HepG2 (cell line): ENCODE data around the gene GYG1. TPM values are rescaled to one million over a fixed set of nuclear protein-coding genes. Genes with fewer than 3 reads are reported as not detected.

Experiments used
- ATAC-seq: fragments of 200-7000 bp; cut with Tn5 transposase; 3 replicates; pipeline ENCODE4 v1.9.1; 2020; ENCODE audit warnings: mild to moderate bottlenecking, moderate library complexity
- BruUV-seq: library from RNA; stranded (reverse); fragments of 400-500 nt; replicated peaks from 2 replicates; lab custom pipeline; 2021; lab: Mats Ljungman, UMichigan
- CTCF ChIA-PET: fragments of 300-600 bp; formaldehyde crosslinking; extraction: SDS; loops from one replicate; lab custom pipeline; 2021; ENCODE audit warnings: low total read pairs, inconsistent platforms, low intra/inter-chr PET ratio; lab: Yijun Ruan, JAX
- POLR2A ChIA-PET: fragments of 350-600 bp; sonication (Branson Sonifier 250); formaldehyde crosslinking; loops from one replicate; lab custom pipeline; 2020; ENCODE audit warnings: antibody characterized with exemption, inconsistent platforms; lab: Yijun Ruan, JAX
- DNase-seq: peaks from one replicate; pipeline ENCODE4 v3.0.0-alpha.2; 2015; ENCODE audit warnings: low spot score
- FAIRE-seq: peaks from 3 replicates; lab custom pipeline; 2011; peaks lifted over from hg19 to GRCh38; lab: Jason Lieb, UNC
- H2AFZ ChIP-seq: one replicate; pipeline ENCODE4 v1.6.1; 2011; ENCODE audit warnings: low read length, inconsistent platforms
- H3K27ac ChIP-seq: fragments of 300-600 bp; 3 replicates; pipeline ENCODE4 v1.8.0; 2011; ENCODE audit warnings: mixed run types, mild to moderate bottlenecking, mixed read lengths, low read length, inconsistent platforms; ENCODE audit not compliant: insufficient read depth; ENCODE audit errors: extremely low read length
- H3K27me3 ChIP-seq, 2 experiments: fragments of 200-600 bp in 1 of 2; 2 replicates in 1 of 2; 3 replicates in 1 of 2; pipeline versions ENCODE4 v1.6.0 to v1.8.0; 2011; ENCODE audit warnings: low read length in 2 of 2, mild to moderate bottlenecking in 2 of 2, moderate library complexity in 2 of 2, inconsistent platforms in 1 of 2; ENCODE audit not compliant: insufficient read depth in 2 of 2, control insufficient read depth in 1 of 2
- H3K36me3 ChIP-seq, 2 experiments: fragments of 200-600 bp in 1 of 2; replicated peaks in 1 of 2; 2 replicates in 1 of 2; 3 replicates in 1 of 2; pipeline versions ENCODE4 v1.5.1 to v1.8.0; 2011; ENCODE audit warnings: low read length in 2 of 2, inconsistent platforms in 1 of 2; ENCODE audit not compliant: insufficient read depth in 2 of 2, control insufficient read depth in 1 of 2
- H3K4me1 ChIP-seq: 2 replicates; pipeline ENCODE4 v1.5.1; 2012; ENCODE audit warnings: low read length, inconsistent platforms; ENCODE audit not compliant: insufficient read depth
- H3K4me2 ChIP-seq: 2 replicates; pipeline ENCODE4 v1.6.0; 2011; ENCODE audit warnings: low read depth, low read length, inconsistent platforms
- H3K4me3 ChIP-seq, 3 experiments: fragments of 200-600 bp in 1 of 3; sonication (generic), shearing (Covaris generic) in 1 of 3; replicated peaks in 1 of 3; 2 replicates each; pipeline ENCODE4 v1.5.1; 2011 to 2016; ENCODE audit warnings: low read length in 3 of 3, inconsistent platforms in 2 of 3, low read depth in 2 of 3, mild to moderate bottlenecking in 2 of 3, control low read depth in 1 of 3, mixed read lengths in 1 of 3; ENCODE audit not compliant: insufficient read depth in 1 of 3
- H3K79me2 ChIP-seq: one replicate; pipeline ENCODE4 v1.6.1; 2011; ENCODE audit warnings: low read length, inconsistent platforms; ENCODE audit not compliant: insufficient read depth
- H3K9ac ChIP-seq: 2 replicates; pipeline ENCODE4 v1.6.0; 2011; ENCODE audit warnings: mild to moderate bottlenecking, low read depth, low read length, inconsistent platforms; ENCODE audit not compliant: insufficient read depth
- H3K9me3 ChIP-seq: 2 replicates; pipeline ENCODE4 v1.5.1; 2012; ENCODE audit warnings: mild to moderate bottlenecking, low read length
- H4K20me1 ChIP-seq: 2 replicates; pipeline ENCODE4 v1.6.0; 2011; ENCODE audit warnings: inconsistent platforms, mild to moderate bottlenecking, low read length, moderate library complexity; ENCODE audit not compliant: insufficient read depth
- CREB1 ChIP-seq, 2 experiments: fragments of 450-650 bp in 1 of 2; IDR thresholded peaks; 2 replicates each; pipeline ENCODE4 v1.6.1; 2016 to 2017; ENCODE audit warnings: control low read depth in 1 of 2, mild to moderate bottlenecking in 1 of 2, missing compliant biosample characterization in 1 of 2, missing genetic modification characterization in 1 of 2
- GTF3A ChIP-seq: sonication (generic); formaldehyde crosslinking; conservative IDR thresholded peaks from 2 replicates; pipeline ENCODE4 v1.4.0; 2020; ENCODE audit warnings: mild to moderate bottlenecking, missing genetic modification reagents
- LCORL ChIP-seq, 2 experiments: fragments of 450-650 bp in 1 of 2; sonication (generic) in 1 of 2; formaldehyde crosslinking in 1 of 2; IDR thresholded peaks; 2 replicates each; pipeline versions ENCODE4 v1.5.0 to v1.6.1; 2017 to 2020; ENCODE audit warnings: antibody characterized with exemption in 1 of 2, missing genetic modification reagents in 1 of 2
- MXD4 ChIP-seq: IDR thresholded peaks from 2 replicates; pipeline ENCODE4 v1.6.1; 2016; ENCODE audit warnings: mild to moderate bottlenecking, missing biosample characterization, missing genetic modification reagents
- NFE2 ChIP-seq: sonication (generic); formaldehyde crosslinking; IDR thresholded peaks from 2 replicates; pipeline ENCODE4 v1.4.0; 2020; ENCODE audit warnings: missing genetic modification reagents
- NR2F6 ChIP-seq, 2 experiments: IDR thresholded peaks; 2 replicates each; pipeline ENCODE4 v1.6.1; 2016; ENCODE audit warnings: antibody characterized with exemption in 1 of 2, mild to moderate bottlenecking in 1 of 2
- RBM22 ChIP-seq: fragments of 200-400 bp; formaldehyde crosslinking; optimal IDR thresholded peaks from 2 replicates; pipeline ENCODE3; 2017; ENCODE audit warnings: mild to moderate bottlenecking, low read length, moderate library complexity
- SIX4 ChIP-seq: sonication (generic); formaldehyde crosslinking; IDR thresholded peaks from 2 replicates; pipeline ENCODE4 v1.4.0; 2020; ENCODE audit warnings: missing genetic modification reagents
- SPEN ChIP-seq: sonication (generic); formaldehyde crosslinking; IDR thresholded peaks from 2 replicates; pipeline ENCODE4 v1.5.1; 2020; ENCODE audit warnings: low read depth, mild to moderate bottlenecking, missing genetic modification reagents
- TCF7 ChIP-seq: sonication (generic); IDR thresholded peaks from 2 replicates; pipeline ENCODE4 v1.6.1; 2016; ENCODE audit warnings: antibody characterized with exemption, low read depth
- YEATS2 ChIP-seq: sonication (generic); formaldehyde crosslinking; IDR thresholded peaks from 2 replicates; pipeline ENCODE4 v1.4.0; 2020; ENCODE audit warnings: missing genetic modification reagents, borderline replicate concordance
- YY1 ChIP-seq: IDR thresholded peaks from 2 replicates; pipeline ENCODE4 v1.6.1; 2011; ENCODE audit warnings: low read length, low read depth, moderate library complexity, mild to moderate bottlenecking; ENCODE audit not compliant: insufficient read depth, insufficient replicate concordance
- ZC3H4 ChIP-seq: sonication (generic); formaldehyde crosslinking; IDR thresholded peaks from 2 replicates; pipeline ENCODE4 v1.4.0; 2020; ENCODE audit warnings: missing genetic modification reagents, borderline replicate concordance
- ZNF672 ChIP-seq: sonication (generic); formaldehyde crosslinking; IDR thresholded peaks from 2 replicates; pipeline ENCODE4 v1.8.1; 2022; ENCODE audit warnings: missing genetic modification reagents
- WGBS: methylation state at CpG from one replicate; pipeline ENCODE4 v1.1.6; 2017; ENCODE audit warnings: low lambda C conversion rate; 5-methylcytosine and 5-hydroxymethylcytosine counted together
- in situ Hi-C: cut with HindIII; loops from 2 replicates; pipeline ENCODE4 v1.10.0; 2017; ENCODE audit warnings: low pct_unique_long_range_greater_than_20kb; ENCODE audit not compliant: extremely low pct_ligation_motif_present
- intact Hi-C: fragments of 100-400 bp; cut with micrococcal nuclease; formaldehyde crosslinking; loops from one replicate; pipeline ENCODE4 v1.10.0; 2022; ENCODE audit not compliant: unreplicated experiment
- polyA plus RNA-seq, 8 experiments: library from polyadenylated mRNA; depleted of rRNA in 3 of 8; stranded (reverse) in 7 of 8; unstranded in 1 of 8; fragments of >200 nt; fragmentation: Illumina TruSeq in 4 of 8; extraction: Trizol in 4 of 8; gene quantifications; 2 replicates each; pipeline versions ENCODE4 v1.2.1 to v1.2.3, GENCODE V29; 2011 to 2016; ENCODE audit warnings: low read depth in 4 of 8, missing spikeins in 1 of 8, mixed read lengths in 1 of 8; ENCODE audit not compliant: insufficient read depth in 1 of 8
- total RNA-seq, 5 experiments: library from RNA; depleted of rRNA; stranded (reverse); fragments of >200 nt; fragmentation: Illumina TruSeq; extraction: Trizol; gene quantifications; 2 replicates each; pipeline ENCODE4 v1.2.3, GENCODE V29; 2016; ENCODE audit warnings: low read depth in 1 of 5
- TF ChIP-seq, protein P1 (sequence below): sonication (generic); formaldehyde crosslinking; IDR thresholded peaks from 2 replicates; pipeline ENCODE4 v1.5.1; 2020; ENCODE audit warnings: missing genetic modification reagents, mild to moderate bottlenecking, borderline replicate concordance
- TF ChIP-seq, protein P2 (sequence below): sonication (generic); formaldehyde crosslinking; IDR thresholded peaks from 2 replicates; pipeline ENCODE4 v1.5.1; 2020; ENCODE audit warnings: mild to moderate bottlenecking, missing genetic modification reagents, moderate library complexity
- TF ChIP-seq, protein P3 (sequence below): sonication (generic); formaldehyde crosslinking; IDR thresholded peaks from 2 replicates; pipeline ENCODE4 v1.4.0; 2020; ENCODE audit warnings: low read depth, missing genetic modification reagents

GYG1 gene
- total and polyA plus RNA-seq, 2 of the 13 experiments (the other 11 are each of a cell fraction or from before 2014, with no cell fraction given): 15.7 to 28.1 TPM

DNA sequence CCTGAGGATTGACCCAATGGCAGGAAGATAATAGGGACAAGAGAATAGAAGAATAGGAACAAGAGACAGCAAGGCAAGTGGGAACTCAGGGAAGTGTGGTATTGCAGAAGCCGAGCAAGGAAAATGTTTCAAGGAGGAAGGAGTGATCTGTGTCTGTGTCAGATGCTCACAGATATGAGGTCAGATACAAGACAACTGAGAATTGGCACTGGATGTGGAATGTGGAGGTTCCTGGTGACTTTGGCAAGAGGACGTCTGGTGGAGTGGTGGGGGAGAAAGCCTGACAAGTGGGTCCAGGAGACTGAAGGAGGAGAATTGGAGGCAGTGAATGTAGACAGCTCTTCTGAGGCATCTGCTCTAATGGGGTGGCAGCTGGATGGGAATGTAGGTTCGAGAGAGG is 24.1 kb downstream of the GYG1 start:
- no peak for FAIRE-seq
- in situ Hi-C loops: no loop called here

More for the DNA sequence above, 24.1 kb downstream of the GYG1 start:
- H3K4me2 ChIP-seq: no peak overlapping the region
- H3K9me3 ChIP-seq: no peaks in the 10 kb centered on the region
- ATAC-seq (no peak), DNase-seq (no peak)
- H3K36me3 ChIP-seq: peaks cover 1 to 8% of the 10 kb centered on the region in 2 experiments; a peak in 4 of 5 replicates
- CTCF ChIA-PET: no interaction called here
- POLR2A ChIA-PET: no interaction called here
- H3K27ac ChIP-seq: no peak overlapping the region
- no peaks in the 10 kb centered on the region for H4K20me1 ChIP-seq
- H3K27me3 ChIP-seq: no peaks in the 10 kb centered on the region
- no peak overlapping the region for H3K4me3 ChIP-seq
- BruUV-seq: no TSS peak
- H2AFZ ChIP-seq: no peak overlapping the region
- peaks cover 37% of the 10 kb centered on the region for H3K4me1 ChIP-seq
- intact Hi-C loops: loop anchor here (10.0 kb wide), 1 partner anchor 209 kb away; the partner anchor contains the start of gene CP
- H3K9ac ChIP-seq: no peak overlapping the region
- no peak for TF ChIP-seq TCF7
- no peak for TF ChIP-seq GTF3A (CRISPR knock-in tag)
- TF ChIP-seq NFE2 (CRISPR knock-in tag): no peak
- TF ChIP-seq RBM22: no peak
- TF ChIP-seq, protein P1, sequence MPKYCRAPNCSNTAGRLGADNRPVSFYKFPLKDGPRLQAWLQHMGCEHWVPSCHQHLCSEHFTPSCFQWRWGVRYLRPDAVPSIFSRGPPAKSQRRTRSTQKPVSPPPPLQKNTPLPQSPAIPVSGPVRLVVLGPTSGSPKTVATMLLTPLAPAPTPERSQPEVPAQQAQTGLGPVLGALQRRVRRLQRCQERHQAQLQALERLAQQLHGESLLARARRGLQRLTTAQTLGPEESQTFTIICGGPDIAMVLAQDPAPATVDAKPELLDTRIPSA (CRISPR knock-in tag): no peak
- TF ChIP-seq ZNF672 (CRISPR knock-in tag): no peak
- TF ChIP-seq SIX4 (CRISPR knock-in tag): no peak
- TF ChIP-seq NR2F6 (IDR thresholded peaks at IDR 0.05): no peak
- TF ChIP-seq NR2F6 (CRISPR knock-in tag; IDR thresholded peaks at IDR 0.05): no peak
- no peak for TF ChIP-seq SPEN
- TF ChIP-seq, protein P2, sequence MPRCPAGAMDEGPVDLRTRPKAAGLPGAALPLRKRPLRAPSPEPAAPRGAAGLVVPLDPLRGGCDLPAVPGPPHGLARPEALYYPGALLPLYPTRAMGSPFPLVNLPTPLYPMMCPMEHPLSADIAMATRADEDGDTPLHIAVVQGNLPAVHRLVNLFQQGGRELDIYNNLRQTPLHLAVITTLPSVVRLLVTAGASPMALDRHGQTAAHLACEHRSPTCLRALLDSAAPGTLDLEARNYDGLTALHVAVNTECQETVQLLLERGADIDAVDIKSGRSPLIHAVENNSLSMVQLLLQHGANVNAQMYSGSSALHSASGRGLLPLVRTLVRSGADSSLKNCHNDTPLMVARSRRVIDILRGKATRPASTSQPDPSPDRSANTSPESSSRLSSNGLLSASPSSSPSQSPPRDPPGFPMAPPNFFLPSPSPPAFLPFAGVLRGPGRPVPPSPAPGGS (CRISPR knock-in tag): no peak
- TF ChIP-seq CREB1 (IDR thresholded peaks at IDR 0.05): no peak
- TF ChIP-seq CREB1 (CRISPR knock-in tag; IDR thresholded peaks at IDR 0.05): no peak
- TF ChIP-seq LCORL (IDR thresholded peaks at IDR 0.05): no peak
- TF ChIP-seq LCORL (CRISPR knock-in tag; IDR thresholded peaks at IDR 0.05): no peak
- TF ChIP-seq, protein P3, sequence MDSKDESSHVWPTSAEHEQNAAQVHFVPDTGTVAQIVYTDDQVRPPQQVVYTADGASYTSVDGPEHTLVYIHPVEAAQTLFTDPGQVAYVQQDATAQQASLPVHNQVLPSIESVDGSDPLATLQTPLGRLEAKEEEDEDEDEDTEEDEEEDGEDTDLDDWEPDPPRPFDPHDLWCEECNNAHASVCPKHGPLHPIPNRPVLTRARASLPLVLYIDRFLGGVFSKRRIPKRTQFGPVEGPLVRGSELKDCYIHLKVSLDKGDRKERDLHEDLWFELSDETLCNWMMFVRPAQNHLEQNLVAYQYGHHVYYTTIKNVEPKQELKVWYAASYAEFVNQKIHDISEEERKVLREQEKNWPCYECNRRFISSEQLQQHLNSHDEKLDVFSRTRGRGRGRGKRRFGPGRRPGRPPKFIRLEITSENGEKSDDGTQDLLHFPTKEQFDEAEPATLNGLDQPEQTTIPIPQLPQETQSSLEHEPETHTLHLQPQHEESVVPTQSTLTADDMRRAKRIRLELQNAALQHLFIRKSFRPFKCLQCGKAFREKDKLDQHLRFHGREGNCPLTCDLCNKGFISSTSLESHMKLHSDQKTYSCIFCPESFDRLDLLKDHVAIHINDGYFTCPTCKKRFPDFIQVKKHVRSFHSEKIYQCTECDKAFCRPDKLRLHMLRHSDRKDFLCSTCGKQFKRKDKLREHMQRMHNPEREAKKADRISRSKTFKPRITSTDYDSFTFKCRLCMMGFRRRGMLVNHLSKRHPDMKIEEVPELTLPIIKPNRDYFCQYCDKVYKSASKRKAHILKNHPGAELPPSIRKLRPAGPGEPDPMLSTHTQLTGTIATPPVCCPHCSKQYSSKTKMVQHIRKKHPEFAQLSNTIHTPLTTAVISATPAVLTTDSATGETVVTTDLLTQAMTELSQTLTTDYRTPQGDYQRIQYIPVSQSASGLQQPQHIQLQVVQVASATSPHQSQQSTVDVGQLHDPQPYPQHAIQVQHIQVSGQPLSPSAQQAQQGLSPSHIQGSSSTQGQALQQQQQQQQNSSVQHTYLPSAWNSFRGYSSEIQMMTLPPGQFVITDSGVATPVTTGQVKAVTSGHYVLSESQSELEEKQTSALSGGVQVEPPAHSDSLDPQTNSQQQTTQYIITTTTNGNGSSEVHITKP (CRISPR knock-in tag): no peak
- TF ChIP-seq MXD4 (CRISPR knock-in tag): no peak
- no peak for TF ChIP-seq YY1
- no peak for TF ChIP-seq YEATS2 (CRISPR knock-in tag)
- TF ChIP-seq ZC3H4 (CRISPR knock-in tag): no peak
- TF ChIP-seq, all 625 proteins: peak for 0
- WGBS: 89% methylated on average over 3 of the region's 3 CpGs
- no peaks in the 10 kb centered on the region for H3K79me2 ChIP-seq
